Ovary (tissue), 3 donors: ENCODE results near the gene COL23A1.

Experiments
- CTCF ChIP-seq, 3 donors: fragments of 450-650 bp in 2 of 3; fragments of 200-600 bp in 1 of 3; IDR thresholded peaks; one replicate each; pipeline versions ENCODE4 v1.5.1 to v1.8.0; 2016 to 2022; ENCODE audit warnings: antibody characterized with exemption in 3 of 3, mild to moderate bottlenecking in 1 of 3
- EP300 ChIP-seq: sonication (generic); formaldehyde crosslinking; IDR thresholded peaks from one replicate; pipeline ENCODE4 v1.6.1; 2017; ENCODE audit warnings: antibody characterized with exemption
- POLR2A ChIP-seq: fragments of 450-650 bp; IDR thresholded peaks from one replicate; pipeline ENCODE4 v1.6.1; 2017; ENCODE audit warnings: antibody characterized with exemption, mild to moderate bottlenecking, moderate library complexity
- donor health status: DM: no; HTN: no; CAD: no.

- no peak for TF ChIP-seq POLR2A
- no peak for TF ChIP-seq CTCF (IDR thresholded peaks at IDR 0.05)
- no peak for TF ChIP-seq EP300
Observed at GRCh38 chr5:178537467-178538371, 52.5 kb downstream of the COL23A1 start.
